Gastrocnemius medialis (tissue), 4 donors: ENCODE measurements around the gene PARP6.

Source experiments
- CTCF ChIP-seq, 5 experiments: fragments of 450-650 bp in 3 of 5; fragments of 200-600 bp in 2 of 5; sonication (generic) in 2 of 5; IDR thresholded peaks in 4 of 5; conservative IDR thresholded peaks in 1 of 5; 1 replicate in 4 of 5; 2 replicates in 1 of 5; pipeline ENCODE4 v1.5.1; 2016 to 2019; ENCODE audit warnings: antibody characterized with exemption in 5 of 5, mild to moderate bottlenecking in 3 of 5, moderate library complexity in 3 of 5
- POLR2A ChIP-seq, 2 donors: fragments of 450-650 bp; IDR thresholded peaks; one replicate each; pipeline ENCODE4 v1.6.1; 2017; ENCODE audit warnings: antibody characterized with exemption in 2 of 2, mild to moderate bottlenecking in 2 of 2, moderate library complexity in 2 of 2

GRCh38 chr15:72229947-72230196, 42.5 kb downstream of the PARP6 start:
- TF ChIP-seq CTCF (IDR thresholded peaks at IDR 0.05 in 4 of 5, conservative IDR thresholded peaks at IDR 0.05 in 1 of 5): no peak
- TF ChIP-seq POLR2A (IDR thresholded peaks at IDR 0.05): no peak
